Osteoblast (primary cell): ENCODE measurements around the gene ZSWIM6. TPM values are rescaled to one million over a fixed set of nuclear protein-coding genes. Genes with fewer than 3 reads are reported as not detected.

Experiments
- DNase-seq: peaks from one replicate; pipeline ENCODE4 v3.0.0; 2011; ENCODE audit warnings: low spot score, mixed read lengths; ENCODE audit not compliant: insufficient read length; ENCODE audit errors: missing footprints
- H2AFZ ChIP-seq: 2 replicates; pipeline ENCODE4 v1.6.0; 2011; ENCODE audit warnings: mild to moderate bottlenecking, low read length
- H3K27ac ChIP-seq: 2 replicates; pipeline ENCODE4 v1.5.1; 2011; ENCODE audit warnings: mild to moderate bottlenecking, low read depth, low read length, moderate library complexity
- H3K27me3 ChIP-seq: 2 replicates; pipeline ENCODE4 v1.6.0; 2012; ENCODE audit warnings: mild to moderate bottlenecking, control low read depth, inconsistent platforms, low read length, moderate library complexity; ENCODE audit not compliant: insufficient read depth
- H3K36me3 ChIP-seq: 2 replicates; pipeline ENCODE4 v1.5.1; 2011; ENCODE audit warnings: mild to moderate bottlenecking, low read length, control low read depth, moderate library complexity; ENCODE audit not compliant: insufficient read depth
- H3K4me1 ChIP-seq: 2 replicates; pipeline ENCODE4 v1.5.1; 2011; ENCODE audit warnings: mild to moderate bottlenecking, low read length, control low read depth, moderate library complexity; ENCODE audit not compliant: insufficient read depth
- H3K4me2 ChIP-seq: 2 replicates; pipeline ENCODE4 v1.6.0; 2011; ENCODE audit warnings: mild to moderate bottlenecking, low read length; ENCODE audit not compliant: insufficient read depth
- H3K4me3 ChIP-seq: fragments of 200-600 bp; sonication (generic); 3 replicates; pipeline ENCODE4 v1.5.1; 2012; ENCODE audit warnings: mild to moderate bottlenecking, low read length, inconsistent platforms; ENCODE audit not compliant: insufficient read depth
- H3K79me2 ChIP-seq: 2 replicates; pipeline ENCODE4 v1.6.0; 2012; ENCODE audit warnings: mild to moderate bottlenecking, low read length, control low read depth, inconsistent platforms; ENCODE audit not compliant: insufficient read depth
- H3K9me3 ChIP-seq: 2 replicates; pipeline ENCODE4 v1.5.1; 2011; ENCODE audit warnings: low read depth, low read length, control low read depth
- H4K20me1 ChIP-seq: 2 replicates; pipeline ENCODE4 v1.6.0; 2012; ENCODE audit warnings: mild to moderate bottlenecking, low read length, control low read depth; ENCODE audit not compliant: insufficient read depth
- CTCF ChIP-seq: IDR thresholded peaks from 2 replicates; pipeline ENCODE4 v1.5.1; 2011; ENCODE audit warnings: mild to moderate bottlenecking, low read depth, low read length, moderate library complexity; ENCODE audit errors: extremely low read depth
- total RNA-seq: library from RNA; depleted of rRNA; stranded (reverse); fragments of >200 nt; gene quantifications from 2 replicates; pipeline ENCODE4 v1.2.3, GENCODE V29; 2012

Gene ZSWIM6
- total RNA-seq, 1 donor = 10.5 TPM

GRCh38 chr5:61298066-61298465 lies 34.0 kb upstream of the ZSWIM6 start:
- Histone ChIP-seq H3K4me3 (no peak overlapping the region), H3K4me1 (peaks cover 40% of the 10 kb centered on the region), H2AFZ (no peak overlapping the region), H3K9me3 (no peaks in the 10 kb centered on the region), H3K27ac (no peak overlapping the region), H4K20me1 (no peaks in the 10 kb centered on the region), H3K36me3 (no peaks in the 10 kb centered on the region), H3K4me2 (no peak overlapping the region), H3K27me3 (no peaks in the 10 kb centered on the region), H3K79me2 (no peaks in the 10 kb centered on the region)
- TF ChIP-seq CTCF = no peak
- DNase-seq = no peak

- H3K9me3 ChIP-seq = no peaks in the 10 kb centered on the region
- H2AFZ ChIP-seq = no peak overlapping the region
- no peaks in the 10 kb centered on the region for H3K27me3 ChIP-seq
- H3K4me2 ChIP-seq = no peak overlapping the region
- H3K79me2 ChIP-seq = no peaks in the 10 kb centered on the region
- no peaks in the 10 kb centered on the region for H4K20me1 ChIP-seq
- H3K4me1 ChIP-seq = peaks cover 45% of the 10 kb centered on the region
- no peak overlapping the region for H3K4me3 ChIP-seq
- no peaks in the 10 kb centered on the region for H3K36me3 ChIP-seq
- no peak overlapping the region for H3K27ac ChIP-seq
- TF ChIP-seq CTCF = no peak
- no peak for DNase-seq
Observed at GRCh38 chr5:61298580-61298979, 33.5 kb upstream of the ZSWIM6 start.

- H3K4me2 ChIP-seq = no peak overlapping the region
- DNase-seq = no peak
- H4K20me1 ChIP-seq = no peaks in the 10 kb centered on the region
- TF ChIP-seq CTCF = no peak
- H3K4me1 ChIP-seq = peaks cover 52% of the 10 kb centered on the region
- H3K79me2 ChIP-seq = no peaks in the 10 kb centered on the region
- H3K27ac ChIP-seq = no peak overlapping the region
- H3K4me3 ChIP-seq = no peak overlapping the region
- no peaks in the 10 kb centered on the region for H3K27me3 ChIP-seq
- no peak overlapping the region for H2AFZ ChIP-seq
- no peaks in the 10 kb centered on the region for H3K9me3 ChIP-seq
- no peaks in the 10 kb centered on the region for H3K36me3 ChIP-seq
Observed at GRCh38 chr5:61299261-61299681, 32.8 kb upstream of the ZSWIM6 start.

GRCh38 chr5:61301341-61302199 lies 30.5 kb upstream of the ZSWIM6 start:
- no peaks in the 10 kb centered on the region for H4K20me1 ChIP-seq
- H3K36me3 ChIP-seq = no peaks in the 10 kb centered on the region
- no peaks in the 10 kb centered on the region for H3K79me2 ChIP-seq
- peak; percentile 90 for DNase-seq
- no peaks in the 10 kb centered on the region for H3K9me3 ChIP-seq
- peak overlapping the region; percentile 75 for H3K4me2 ChIP-seq
- TF ChIP-seq CTCF = no peak
- H3K4me3 ChIP-seq = peak overlapping the region; percentile 44
- H3K4me1 ChIP-seq = peaks cover 70% of the 10 kb centered on the region
- peak overlapping the region; percentile 91 for H3K27ac ChIP-seq
- no peaks in the 10 kb centered on the region for H3K27me3 ChIP-seq
- peak overlapping the region; percentile 26 for H2AFZ ChIP-seq
